Measurements from ENCODE around the gene FAM89A.
"Not testable (repeated sequence)": the region's sequence is repeated elsewhere in the genome, so short reads cannot be mapped to it uniquely, and the experiment has no call there.

The FAM89A gene

GRCh38 chr1:230985711-230986110 lies 54.3 kb downstream of the FAM89A start:
- no peak for DNase-seq

- not testable (repeated sequence) for DNase-seq
Observed at GRCh38 chr1:230984622-230985515, 55.2 kb downstream of the FAM89A start.

- DNase-seq, result no peak
Observed at GRCh38 chr1:230983811-230984210, 56.2 kb downstream of the FAM89A start.

GRCh38 chr1:230982696-230983095 lies 57.4 kb downstream of the FAM89A start:
- DNase-seq, result no peak

- no peak for DNase-seq
Observed at GRCh38 chr1:230979952-230980351, 60.1 kb downstream of the FAM89A start.

GRCh38 chr1:230979389-230979716 lies 60.7 kb downstream of the FAM89A start:
- no peak for DNase-seq

GRCh38 chr1:230978491-230979388 lies 61.3 kb downstream of the FAM89A start, which contains the start of the genes ARV1 and TTC13:
ARV1 (plus strand) TSS chr1:230979094; CDS start chr1:230979106, 12 bp downstream.
TTC13 (minus strand) TSS chr1:230978861; CDS start chr1:230978830, 31 bp downstream.
- peak; percentile 94 for DNase-seq

- DNase-seq, result peak; percentile 14
Observed at GRCh38 chr1:230977761-230978490, 62.1 kb downstream of the FAM89A start.

GRCh38 chr1:230976825-230977747 lies 63.0 kb downstream of the FAM89A start:
- DNase-seq, result peak; percentile 15

- DNase-seq, result no peak
Observed at GRCh38 chr1:230976360-230976759, 63.7 kb downstream of the FAM89A start.

GRCh38 chr1:230975636-230976035 lies 64.4 kb downstream of the FAM89A start:
- no peak for DNase-seq

GRCh38 chr1:230972855-230973271 lies 67.2 kb downstream of the FAM89A start:
- peak; percentile 53 for DNase-seq

- no peak for DNase-seq
Observed at GRCh38 chr1:230971771-230972170, 68.3 kb downstream of the FAM89A start.

- no peak for DNase-seq
Observed at GRCh38 chr1:230970432-230970831, 69.6 kb downstream of the FAM89A start.
